ENCODE results near the gene TMEM106A.
"Not testable (repeated sequence)": the region's sequence is repeated elsewhere in the genome, so short reads cannot be mapped to it uniquely, and the experiment has no call there.

TMEM106A gene

DNA sequence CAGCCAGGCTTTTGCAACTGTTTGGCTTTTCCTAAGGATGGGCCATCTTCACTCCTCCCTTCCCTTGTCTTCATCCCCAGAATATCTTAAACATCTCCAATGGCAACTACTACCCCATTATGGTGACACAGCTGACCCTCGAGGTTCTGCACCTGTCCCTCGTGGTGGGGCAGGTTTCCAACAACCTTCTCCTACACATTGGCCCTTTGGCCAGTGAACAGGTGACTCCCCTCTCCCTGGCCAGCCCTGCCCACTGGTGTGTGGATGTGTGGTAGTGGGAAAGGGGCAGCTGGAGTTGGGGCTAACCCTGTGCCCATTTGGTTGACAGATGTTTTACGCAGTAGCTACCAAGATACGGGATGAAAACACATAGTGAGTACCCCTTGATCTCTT, 4.7 kb downstream of the TMEM106A start:
- no peak for DNase-seq

DNA sequence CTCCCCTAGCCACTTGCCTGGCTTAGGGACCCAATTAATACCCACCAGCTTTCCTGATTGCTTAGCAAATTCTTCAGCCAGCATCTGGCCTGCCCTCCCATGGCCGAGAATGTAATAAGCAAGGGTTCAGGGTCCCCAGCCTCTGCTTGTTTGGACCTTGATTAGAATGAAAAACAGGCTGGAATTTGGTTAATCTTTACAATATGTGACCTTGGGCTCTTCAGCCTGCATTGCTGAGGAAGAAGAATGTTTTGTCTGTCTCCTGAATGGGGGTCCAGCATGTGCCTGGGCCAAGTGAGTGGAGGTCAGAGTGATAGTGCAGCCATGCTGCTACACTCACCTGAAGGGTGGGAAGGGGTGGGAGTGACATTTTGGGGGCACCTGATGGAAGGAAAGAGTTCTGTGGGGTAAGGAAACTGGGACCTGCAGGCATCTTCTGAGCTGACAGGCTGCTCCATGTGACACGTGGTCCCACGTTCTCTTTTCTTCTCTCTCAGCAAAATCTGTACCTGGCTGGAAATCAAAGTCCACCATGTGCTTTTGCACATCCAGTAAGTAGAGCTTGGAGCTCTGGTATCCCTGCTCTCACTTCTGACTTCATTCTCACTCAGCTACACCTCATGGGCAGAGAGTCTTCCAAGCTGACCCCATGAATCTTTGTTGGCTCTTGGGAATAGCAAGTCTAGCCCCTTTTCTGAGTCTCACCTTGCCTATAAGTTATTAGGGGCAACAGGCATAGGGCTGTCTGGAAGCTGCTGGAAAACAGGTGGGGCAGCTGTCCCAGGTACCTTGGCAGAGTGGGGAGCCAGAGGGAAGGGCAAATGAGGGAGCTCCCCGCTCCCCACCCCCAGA, 5.3 kb downstream of the TMEM106A start:
- no peak for DNase-seq

DNA sequence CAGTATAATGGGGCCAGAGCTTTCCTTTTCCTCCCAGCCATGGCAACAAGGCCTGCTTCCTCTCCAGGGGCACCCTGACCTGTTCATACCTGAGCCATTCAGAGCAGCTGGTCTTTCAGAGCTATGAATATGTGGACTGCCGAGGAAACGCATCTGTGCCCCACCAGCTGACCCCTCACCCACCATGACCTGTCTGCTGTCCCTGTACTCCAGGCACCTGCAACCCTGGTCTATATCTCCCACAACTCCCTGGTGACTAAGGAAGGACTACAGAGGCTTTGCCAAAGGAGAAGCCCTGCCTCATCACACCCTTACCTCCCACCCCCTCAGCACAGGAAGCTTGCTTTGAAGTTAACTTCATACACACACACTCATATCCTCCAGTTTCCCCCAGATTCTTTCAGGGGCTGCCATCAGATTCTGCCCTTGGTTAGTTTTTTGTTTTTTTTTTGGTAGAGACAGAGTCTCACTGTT, 6.0 kb downstream of the TMEM106A start:
- no peak for DNase-seq

DNA sequence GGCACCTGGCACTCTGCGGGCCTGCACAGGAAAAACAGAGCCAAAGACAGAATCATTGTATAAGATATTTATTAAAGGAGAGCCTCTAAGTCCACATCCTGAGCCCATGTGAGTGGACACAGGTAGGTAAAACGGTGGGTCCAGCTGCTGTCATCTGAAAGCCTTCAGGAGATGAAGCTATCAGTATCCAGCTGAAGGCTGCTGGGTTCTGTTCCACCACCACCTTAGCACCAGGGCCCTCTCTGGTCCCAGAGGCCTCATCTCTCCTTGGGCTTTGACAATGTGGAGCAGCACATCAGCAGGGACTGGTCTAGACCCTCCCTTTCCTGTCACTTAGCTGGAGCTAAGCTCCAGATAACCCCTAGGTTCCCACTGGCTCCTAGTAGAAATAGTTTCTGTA, 7.3 kb downstream of the TMEM106A start:
- no peak for DNase-seq

DNA sequence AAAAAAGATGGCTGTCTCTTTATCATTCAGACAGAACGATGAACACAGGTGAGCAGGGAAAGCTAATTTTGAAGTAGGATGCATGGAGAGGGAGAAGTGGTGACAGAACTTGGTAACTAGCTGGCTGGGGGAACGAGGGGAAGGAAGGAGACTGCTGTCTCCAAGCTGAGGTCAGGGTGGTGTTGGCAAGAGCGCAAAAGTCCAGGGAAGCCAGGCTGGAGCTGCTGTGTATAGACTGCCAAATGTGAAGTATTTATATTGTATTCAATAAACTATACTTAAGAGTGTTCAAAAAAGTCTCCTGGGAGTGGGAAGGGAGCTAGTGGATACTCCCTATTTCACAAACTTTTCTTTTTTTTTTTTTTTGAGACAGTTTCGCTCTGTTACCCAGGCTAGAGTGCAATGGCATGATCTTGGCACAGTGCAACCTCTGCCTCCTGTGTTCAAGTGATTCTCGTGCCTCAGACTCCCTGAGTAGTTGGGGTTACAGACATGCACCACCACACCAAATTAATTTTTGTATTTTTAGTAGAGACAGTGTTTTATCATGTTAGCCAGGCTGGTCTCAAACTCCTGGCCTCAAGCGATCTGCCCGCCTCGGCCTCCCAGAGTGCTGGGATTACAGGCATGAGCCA, 8.2 kb downstream of the TMEM106A start:
- no peak for DNase-seq

DNA sequence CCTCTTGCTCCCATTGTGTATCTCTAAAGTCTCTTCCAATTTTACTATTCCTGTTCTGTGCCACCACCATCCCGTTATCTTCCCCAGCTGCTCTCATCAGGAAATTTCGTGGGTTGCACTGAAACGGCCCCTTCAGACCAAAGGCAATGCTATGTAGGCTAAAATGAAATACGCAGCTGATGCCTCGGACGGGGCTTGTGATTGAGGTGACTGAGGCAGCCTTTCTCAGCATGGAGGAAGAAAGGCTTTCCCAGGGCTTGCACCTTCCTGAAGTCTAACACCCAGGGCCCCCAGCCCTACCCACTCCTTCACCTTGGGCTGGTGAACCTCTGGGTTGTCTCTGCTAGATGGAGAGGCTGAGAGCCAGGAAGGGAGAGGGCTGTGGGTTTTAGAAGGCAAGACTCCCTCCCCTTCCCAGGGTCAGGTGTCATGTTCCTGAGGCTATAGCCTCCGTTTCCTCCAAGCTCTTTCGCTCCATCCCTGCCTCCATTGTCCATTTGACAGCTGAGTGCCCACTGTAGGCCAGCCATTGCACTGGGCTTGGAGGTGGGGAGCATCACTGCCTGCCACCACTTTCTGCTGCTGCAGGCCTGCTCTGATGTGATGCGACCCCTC, 8.9 kb downstream of the TMEM106A start:
- no peak for DNase-seq

DNA sequence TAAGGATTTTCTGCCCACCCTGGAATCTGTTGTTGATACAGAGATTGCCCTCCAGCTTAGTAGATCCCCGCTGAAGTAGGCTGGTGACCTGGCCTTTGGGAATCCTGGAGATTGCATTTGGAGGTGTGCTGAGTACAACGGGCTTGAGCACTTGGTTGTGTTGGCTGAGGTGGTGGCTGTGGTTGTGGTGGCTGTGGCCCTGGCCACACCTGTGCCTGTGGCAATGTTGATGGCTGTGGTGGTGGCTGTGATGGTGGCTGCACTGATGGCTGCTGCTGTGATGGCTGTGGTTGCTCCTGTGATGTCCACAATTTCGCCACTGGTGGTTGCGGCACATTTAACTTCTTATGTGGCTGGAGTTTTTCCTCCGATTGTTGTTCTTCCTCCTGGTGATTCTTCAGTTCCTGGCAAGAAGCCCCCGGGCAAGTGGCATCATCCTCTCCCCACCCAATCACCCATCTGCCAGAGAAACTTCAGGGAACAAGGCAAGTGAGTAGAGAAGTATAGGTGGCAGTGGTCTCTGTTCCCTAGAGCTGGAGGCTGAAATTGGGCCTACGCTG, 12.6 kb downstream of the TMEM106A start:
- DNase-seq: no peak

DNA sequence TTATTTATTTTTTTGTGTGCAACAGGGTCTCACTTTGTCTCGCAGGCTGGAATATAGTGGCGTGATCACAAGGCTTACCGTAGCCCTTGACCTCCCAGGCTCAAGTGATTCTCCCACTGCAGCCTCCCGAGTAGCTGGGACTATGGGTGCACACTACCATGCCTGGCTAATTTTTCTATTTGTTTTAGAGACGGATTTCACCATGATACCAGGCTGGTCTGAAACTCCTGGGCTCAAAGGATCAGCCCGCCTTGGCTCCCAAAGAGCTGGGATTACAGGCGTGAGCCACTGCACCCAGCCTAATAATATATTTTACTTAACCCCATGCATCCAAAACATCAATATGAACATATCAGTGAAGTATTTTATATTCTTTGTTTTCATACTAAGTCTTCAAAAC, 14.7 kb downstream of the TMEM106A start:
- DNase-seq: no peak

DNA sequence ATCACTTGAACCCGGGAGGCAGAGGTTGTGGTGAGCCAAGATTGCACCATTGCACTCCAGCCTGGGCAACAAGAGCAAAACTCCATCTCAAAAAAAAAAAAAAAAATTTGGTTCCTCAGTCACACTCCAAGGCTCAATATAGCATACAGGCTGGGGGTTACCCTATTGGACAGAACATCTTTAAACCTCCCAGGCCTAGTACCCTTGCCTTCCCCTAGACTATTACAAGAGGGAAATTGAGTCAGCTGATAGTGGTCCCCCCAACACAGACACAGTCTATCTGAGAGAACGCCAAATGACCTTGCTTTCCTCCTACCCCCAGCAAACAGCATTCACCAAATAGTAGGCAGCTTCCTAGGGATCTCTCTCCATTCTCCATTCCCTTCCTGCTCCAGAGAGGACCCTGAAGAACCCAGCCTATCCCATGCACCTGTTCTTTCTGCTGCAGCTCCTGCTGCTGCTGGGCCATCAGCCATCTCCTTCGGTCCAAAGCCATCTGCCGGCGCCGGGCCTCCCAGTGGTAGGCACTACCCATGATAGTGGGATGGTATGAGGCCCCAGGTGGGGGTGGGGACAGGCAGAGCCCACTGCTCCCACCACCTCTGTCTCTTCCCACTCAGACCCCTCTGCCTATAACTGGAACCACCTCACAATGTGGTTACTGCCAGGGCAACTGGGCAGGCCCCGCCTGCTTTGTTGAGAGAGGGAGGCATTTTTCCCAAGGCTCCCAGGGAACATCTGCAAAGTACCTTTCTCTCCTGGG, 16.5 kb downstream of the TMEM106A start, which contains the start of gene CCDC200:
CCDC200 (minus strand) TSS at position 604 of the 763 bp plus-strand sequence; CDS start at position 535, 69 bp downstream.
- not testable (repeated sequence) for DNase-seq

DNA sequence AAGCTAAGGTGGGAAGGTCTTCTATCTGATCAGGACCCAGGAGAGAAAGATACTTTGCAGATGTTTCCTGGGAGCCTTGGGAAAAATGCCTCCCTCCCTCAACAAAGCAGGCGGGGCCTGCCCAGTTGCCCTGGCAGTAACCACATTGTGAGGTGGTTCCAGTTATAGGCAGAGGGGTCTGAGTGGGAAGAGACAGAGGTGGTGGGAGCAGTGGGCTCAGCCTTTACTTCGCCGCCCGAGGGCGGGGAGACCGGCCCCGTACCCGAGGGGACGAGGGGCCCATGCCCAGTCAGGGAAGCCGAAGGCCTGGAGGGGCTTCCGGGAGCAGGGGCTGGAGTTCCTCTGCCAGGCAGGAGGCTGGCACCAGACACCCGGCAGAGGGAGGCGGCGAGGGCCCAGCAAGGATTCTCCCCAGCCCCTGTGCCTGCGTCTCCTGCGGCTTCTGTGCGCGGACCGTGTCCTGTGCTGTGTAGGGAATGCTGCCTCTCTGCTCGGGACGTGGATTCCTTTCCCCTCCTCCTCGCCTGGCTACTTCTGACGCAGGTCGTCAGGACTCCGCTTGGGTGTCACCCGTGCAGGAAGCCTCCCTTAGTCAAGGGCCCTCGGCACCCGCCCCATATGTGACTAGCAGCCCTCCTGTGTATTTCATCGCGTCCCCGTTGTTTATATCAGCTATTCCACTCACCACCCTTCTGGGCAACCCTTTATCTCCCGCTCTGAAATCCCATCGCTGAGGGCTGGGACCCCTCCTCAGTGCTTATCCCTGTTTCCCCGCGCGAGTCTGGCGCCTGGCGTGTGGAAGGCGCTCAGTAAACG, 19.7 kb downstream of the TMEM106A start:
- not testable (repeated sequence) for DNase-seq

DNA sequence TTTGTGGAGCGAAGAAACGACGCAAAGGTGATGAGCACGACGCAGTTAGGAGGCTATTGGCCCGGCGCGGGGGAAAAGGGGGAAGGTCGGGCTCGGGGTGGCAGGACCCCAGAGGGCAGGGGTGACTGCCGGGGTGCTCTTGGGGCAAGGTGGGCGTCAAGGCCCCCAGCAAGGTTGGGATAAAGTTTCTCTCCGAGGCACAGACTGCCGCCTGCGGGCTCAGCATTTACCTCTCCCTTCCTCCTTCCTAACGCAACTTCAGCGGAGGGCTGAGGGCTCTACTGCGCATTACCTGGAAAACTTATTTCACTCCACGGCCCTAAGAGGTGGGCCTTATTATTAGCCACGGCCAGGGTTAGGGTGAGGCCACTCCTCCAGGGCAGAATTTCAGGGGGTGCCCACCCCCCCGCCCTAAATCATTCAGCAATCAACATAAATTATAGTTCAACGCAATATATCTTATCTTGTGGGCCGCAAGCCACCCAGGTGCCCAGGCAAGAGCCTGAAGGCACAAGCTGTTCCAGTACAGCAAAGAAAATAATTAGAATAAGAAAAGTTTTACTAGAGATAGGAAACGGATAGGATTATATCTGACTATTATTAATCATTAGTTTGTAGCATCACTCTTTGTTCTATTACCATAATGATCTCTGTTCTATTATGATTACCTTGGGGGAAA, 20.5 kb downstream of the TMEM106A start:
- DNase-seq: not testable (repeated sequence)

DNA sequence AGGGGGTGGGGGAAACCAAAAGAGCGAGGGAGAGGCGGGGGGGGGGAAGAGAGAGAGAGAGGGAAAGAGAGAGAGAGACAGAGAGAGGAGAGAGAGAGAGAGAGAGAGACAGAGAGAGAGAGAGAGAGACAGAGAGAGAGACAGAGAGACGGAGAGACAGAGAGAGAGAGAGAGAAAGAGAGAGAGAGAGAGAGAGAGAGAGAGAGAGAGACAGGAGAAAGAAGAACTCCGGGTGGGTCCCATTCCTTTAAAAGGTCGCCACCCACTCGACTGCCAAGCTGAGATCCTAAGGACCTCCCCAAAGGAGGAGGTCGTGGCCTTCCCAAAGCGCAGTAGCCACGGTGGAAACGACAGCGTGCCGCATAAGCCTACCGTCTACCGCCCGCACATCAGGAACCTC, 21.6 kb downstream of the TMEM106A start:
- not testable (repeated sequence) for DNase-seq

DNA sequence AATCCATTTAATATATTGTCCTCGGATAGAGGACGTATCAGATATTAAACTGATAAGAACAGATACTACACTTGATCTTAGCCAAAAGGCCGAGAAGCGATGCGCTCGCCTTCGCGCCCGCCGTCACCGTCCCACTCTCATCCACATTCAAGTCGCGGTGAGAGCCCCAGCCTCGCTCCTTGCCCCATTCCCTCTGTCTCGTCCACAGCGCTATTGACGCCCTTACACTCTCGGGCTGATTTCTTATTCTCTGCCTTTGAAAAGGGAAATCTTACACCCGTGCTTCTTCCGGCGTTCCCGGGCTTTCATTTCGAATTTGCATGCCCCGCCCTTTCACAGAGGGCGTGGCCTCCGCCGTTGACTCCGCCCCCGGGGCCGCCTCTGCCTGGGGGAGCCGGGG, 22.2 kb downstream of the TMEM106A start, which contains the start of gene RNU2-1:
RNU2-1 (minus strand) TSS at position 101 of the 400 bp plus-strand sequence.
- DNase-seq: not testable (repeated sequence)

DNA sequence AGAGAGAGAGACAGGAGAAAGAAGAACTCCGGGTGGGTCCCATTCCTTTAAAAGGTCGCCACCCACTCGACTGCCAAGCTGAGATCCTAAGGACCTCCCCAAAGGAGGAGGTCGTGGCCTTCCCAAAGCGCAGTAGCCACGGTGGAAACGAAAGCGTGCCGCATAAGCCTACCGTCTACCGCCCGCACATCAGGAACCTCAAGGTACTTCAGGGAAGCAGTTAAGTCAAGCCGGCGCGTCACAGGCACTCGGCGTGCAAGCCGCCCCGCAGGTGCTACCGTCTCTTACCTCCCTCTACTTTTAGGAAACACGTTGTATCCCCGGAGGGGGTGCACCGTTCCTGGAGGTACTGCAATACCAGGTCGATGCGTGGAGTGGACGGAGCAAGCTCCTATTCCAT, 27.9 kb downstream of the TMEM106A start:
- DNase-seq: not testable (repeated sequence)

DNA sequence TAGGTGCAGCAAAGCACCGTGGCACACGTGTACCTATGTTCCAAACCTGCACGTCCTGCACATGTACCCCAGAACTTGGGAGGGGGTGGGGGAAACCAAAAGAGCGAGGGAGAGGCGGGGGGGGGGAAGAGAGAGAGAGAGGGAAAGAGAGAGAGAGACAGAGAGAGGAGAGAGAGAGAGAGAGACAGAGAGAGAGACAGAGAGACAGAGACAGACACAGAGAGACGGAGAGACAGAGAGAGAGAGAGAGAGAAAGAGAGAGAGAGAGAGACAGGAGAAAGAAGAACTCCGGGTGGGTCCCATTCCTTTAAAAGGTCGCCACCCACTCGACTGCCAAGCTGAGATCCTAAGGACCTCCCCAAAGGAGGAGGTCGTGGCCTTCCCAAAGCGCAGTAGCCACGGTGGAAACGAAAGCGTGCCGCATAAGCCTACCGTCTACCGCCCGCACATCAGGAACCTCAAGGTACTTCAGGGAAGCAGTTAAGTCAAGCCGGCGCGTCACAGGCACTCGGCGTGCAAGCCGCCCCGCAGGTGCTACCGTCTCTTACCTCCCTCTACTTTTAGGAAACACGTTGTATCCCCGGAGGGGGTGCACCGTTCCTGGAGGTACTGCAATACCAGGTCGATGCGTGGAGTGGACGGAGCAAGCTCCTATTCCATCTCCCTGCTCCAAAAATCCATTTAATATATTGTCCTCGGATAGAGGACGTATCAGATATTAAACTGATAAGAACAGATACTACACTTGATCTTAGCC, 29.1 kb downstream of the TMEM106A start:
- not testable (repeated sequence) for DNase-seq

DNA sequence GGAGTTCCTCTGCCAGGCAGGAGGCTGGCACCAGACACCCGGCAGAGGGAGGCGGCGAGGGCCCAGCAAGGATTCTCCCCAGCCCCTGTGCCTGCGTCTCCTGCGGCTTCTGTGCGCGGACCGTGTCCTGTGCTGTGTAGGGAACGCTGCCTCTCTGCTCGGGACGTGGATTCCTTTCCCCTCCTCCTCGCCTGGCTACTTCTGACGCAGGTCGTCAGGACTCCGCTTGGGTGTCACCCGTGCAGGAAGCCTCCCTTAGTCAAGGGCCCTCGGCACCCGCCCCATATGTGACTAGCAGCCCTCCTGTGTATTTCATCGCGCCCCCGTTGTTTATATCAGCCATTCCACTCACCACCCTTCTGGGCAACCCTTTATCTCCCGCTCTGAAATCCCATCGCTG, 34.8 kb downstream of the TMEM106A start:
- DNase-seq: not testable (repeated sequence)
